Cortex of kidney (tissue), 1 donor: ENCODE results near the gene NPR2.

Source experiments
- DNase-seq: peaks from one replicate; lab custom pipeline; 2025; lab: John Stamatoyannopoulos, UW

NPR2 gene

DNA sequence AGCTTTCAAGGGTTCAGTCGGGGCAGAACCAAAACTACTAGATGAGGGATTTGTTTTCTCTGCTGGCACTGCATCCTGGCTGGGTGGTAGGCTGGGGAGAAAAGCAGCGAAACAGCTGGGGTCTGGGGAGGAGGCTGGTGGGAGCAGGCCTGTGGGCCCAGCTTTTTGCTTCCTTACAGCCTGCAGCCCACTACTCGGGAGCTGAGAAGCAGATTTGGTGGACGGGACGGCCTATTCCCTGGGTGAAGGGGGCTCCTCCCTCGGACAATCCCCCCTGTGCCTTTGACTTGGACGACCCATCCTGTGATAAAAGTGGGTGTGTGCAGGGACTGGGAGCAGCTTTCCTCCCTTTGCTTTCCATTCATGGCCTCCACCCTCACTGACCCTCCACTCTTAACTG, 9.1 kb downstream of the NPR2 start:
- DNase-seq: no peak

DNA sequence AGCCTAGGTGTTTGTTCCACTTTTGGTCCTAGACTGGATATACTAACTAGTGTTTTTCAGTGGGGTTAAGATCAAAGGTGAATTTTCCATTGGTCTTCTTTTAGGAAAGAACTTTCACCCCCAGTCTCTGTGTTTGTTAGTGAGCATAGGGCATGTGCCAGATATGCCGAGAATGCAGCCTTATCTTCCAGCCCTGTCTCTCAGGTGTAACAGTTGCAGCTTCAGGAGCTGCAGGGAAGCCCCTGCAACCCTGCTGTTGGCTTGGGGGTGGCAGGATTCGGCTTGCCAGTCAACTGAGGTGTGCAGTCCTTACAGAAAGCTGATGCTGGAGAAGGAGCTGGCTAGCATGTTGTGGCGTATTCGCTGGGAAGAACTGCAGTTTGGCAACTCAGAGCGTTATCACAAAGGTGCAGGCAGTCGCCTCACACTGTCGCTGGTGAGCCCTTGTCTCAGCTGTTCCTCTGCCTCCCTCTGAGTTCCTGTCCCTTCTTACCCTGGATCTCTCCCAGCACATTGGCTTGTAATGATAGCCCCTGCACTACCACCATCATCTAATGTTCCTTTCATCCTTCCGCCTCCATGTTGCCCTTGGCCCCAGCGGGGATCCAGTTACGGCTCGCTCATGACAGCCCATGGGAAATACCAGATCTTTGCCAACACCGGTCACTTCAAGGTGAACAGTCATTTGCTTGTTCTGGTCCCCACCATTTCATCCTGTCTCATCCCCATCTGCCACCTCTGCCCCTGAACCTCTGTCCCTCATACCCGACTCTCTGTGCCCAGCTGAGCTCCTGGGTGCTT, 10.1 kb downstream of the NPR2 start:
- DNase-seq: no peak

DNA sequence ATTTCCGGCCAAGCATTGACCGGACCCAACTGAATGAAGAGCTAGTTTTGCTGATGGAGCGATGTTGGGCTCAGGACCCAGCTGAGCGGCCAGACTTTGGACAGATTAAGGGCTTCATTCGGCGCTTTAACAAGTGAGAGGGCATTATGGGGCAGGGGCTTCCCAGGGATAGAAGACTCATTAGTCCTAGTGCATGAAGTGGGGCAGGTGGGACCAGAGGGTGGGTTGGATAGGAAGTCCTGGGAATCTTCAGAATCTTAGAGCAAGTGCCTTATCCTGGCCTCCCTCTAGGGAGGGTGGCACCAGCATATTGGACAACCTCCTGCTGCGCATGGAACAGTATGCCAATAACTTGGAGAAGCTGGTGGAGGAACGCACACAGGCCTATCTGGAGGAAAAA, 14.7 kb downstream of the NPR2 start:
- DNase-seq: no peak

DNA sequence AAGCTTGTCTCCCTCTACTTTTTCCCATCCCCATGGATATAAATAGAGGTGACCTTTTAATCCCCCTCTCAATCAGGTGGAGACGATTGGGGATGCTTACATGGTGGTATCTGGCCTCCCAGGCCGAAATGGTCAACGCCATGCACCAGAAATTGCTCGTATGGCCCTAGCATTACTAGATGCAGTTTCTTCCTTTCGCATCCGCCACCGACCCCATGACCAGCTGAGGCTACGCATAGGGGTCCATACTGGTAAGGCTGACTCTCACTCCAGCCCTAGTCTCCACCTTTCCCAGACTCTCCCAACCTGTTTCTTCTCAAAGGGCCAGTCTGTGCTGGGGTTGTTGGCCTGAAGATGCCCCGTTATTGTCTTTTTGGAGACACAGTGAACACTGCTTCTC, 17.0 kb downstream of the NPR2 start:
- DNase-seq: no peak

DNA sequence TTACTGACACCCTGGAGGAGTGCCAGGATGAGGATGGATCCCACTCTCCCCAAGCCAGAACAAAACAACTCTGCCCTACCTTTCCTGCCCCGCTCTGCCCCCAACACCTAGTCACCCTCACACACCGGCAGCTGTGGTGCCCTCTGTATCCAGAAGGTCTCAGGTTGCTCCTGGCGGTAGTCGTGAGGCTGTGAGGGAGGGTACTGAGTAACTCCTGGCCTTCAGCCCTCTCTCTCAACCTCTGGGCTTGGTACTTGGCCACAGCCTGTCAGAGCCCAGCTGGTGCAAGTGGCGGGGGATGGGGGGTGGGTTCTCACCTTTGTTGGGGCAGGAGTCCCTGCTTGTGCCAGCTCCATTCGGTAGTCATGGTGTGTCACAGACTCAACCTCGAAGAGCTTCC, 18.7 kb downstream of the NPR2 start:
- no peak for DNase-seq

DNA sequence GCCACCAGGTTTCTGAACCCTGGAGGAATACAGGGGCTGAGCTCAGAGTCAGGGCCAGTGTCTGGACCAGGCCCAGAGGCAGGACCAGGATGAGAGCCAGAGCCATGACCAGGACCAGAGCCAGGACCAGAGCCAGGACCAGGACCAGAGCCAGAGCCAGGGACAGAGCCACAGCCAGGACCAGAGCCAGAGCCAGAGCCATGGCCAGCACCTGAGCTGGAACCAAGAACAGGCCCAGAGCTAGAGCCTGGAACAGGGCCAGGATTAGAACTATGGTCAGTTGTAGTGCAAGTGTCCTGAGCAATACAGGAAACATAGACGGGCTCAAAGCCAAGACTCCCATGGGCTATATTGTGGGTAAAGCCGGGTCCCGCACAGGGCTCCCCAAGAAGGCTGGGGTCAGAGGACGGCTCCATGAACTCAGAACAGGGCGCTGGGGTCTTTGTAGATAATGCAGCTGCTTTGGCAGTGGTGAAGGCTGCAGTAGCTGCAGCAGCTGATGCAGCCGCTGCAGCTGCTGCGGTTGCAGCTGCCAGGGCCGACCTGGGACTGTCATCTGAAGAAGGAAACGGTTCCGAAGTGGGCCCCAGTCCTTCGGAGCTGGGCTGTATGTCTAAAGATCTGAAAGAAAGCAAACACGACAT, 20.1 kb downstream of the NPR2 start:
- DNase-seq: no peak

DNA sequence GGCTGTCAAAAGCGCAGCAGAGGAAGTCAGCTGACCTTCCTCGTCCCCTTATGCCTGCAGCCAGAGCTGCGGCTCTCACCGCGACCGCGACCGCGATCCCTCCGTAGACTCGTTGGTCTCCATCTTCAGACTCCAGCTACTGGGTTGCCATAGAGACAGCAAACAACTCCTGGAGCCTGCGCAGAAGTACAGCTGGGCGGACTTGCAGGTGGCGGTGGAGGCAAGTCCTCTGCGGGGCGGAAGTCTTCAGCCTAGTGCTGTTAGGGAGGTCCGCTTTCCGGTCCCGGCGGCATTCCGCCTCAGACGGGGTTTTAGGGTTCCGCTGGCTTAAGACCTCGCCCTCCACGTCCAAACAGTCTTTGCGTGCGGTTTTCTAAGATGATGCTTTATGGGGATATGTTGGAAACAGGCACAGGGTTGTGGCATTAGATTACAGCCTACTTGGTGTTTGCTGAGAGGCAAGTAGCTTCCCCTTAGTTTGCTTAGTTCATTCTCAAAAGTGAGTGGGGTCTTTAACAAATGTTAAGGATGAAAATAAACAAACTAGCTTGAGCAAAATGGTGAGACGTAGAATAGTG, 20.7 kb downstream of the NPR2 start, which contains the start of gene SPAG8:
Gene SPAG8 (minus strand): TSS at position 238 of the 578 bp plus-strand sequence. CDS start 115 bp downstream, at position 123.
- DNase-seq: no peak

DNA sequence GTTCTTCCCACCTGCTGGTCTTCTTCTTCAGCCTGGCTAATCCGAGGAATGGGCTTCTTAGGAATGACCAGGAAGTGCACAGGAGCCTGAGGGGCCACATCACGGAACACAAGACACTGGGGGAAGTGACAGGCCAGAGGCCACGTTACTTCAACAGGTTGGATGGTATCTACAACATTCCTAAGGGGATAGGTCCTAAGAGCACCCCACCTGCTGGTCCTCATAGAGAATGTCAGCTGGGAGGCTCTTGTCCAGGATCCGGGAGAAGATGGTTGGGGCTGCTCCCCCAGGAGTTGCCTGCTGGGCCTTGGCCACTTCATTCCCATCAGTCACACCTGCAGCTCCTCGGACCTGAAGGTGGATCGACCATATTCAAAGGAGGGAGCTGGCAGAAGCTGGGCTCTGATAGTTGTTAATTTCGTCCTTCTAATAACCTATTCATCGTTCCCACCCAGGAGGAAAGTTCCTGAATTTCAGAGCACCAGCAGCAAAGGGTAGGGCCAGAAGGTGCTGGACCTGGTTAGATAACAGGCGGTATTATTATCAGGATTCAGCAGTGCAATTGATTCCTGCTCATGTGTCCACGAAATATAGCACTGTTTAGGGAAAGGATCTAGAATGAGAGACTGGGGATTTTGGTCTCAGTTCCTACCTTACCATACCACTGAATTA, 22.2 kb downstream of the NPR2 start:
- no peak for DNase-seq

DNA sequence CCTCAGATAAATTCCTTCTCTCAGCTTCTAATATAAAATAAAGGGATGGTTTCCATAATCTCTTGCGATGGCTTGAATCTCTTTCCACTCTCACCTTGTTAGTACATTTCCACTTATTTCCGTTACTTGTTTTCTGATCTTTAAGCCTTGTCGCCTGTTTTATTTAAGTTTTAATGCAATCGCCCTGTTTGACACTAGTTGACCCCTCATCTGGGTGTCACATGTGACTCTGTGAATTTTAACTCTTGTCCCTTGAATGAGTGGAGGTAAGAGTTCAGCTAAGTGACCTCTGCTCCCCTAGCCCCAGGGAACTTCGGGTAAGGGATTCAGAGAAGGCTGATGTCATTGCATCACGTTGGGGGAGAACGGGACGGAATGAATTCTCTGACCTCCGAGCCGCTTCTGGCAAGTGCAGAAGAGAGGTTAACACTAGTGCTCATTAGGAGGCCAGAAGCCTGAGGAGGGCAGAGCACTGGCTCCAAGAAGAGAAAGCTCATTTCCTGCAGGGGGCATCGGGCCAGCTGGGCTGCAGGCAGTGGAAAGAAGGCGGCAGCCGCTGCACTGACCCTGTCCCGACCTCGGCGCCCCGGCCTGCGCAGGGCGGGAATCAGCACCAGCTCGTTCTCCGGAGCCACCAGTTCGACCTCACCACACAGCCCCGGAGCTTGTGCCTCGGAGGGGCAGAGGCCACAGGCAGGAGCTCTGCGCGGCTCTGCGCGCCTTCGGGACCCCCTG, 22.9 kb downstream of the NPR2 start:
- DNase-seq: no peak

DNA sequence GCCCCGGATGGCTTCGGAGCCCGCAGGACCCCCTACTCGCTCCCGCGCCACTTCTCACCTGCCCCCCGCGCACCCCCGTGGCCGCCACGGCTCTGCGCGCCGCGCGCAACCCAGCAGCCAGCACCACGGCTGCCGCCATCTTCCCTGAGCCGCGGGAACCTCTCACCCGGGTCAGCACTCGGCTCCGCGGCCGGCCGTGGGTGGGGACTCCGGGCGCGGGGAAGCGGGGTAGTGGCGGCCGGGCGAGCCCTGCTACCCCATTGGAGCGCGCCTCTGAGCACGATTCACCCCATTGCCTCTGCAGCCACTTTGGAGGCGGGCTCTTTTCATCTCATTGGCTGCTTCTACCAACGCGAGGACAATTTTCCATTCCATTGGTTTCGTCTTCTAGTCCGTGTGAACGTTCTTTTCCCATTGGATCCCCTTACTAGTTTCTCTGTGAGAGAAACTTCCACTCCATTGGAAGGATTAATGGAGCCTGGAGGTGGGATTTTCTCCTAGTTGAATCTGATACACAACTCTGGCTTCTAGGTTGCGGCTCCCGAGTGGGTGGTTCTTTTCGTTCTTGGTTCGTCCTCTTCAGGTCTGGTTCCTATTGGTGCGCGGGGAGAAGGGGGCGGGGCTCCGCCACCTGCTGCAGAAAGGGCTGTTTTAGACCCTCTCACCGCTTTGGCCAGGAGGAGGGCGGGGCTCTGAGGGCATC, 23.6 kb downstream of the NPR2 start, which contains the start of gene HINT2:
Gene HINT2 (minus strand): TSS at position 202 of the 703 bp plus-strand sequence. CDS start 63 bp downstream, at position 139.
- DNase-seq: peak; percentile 61

DNA sequence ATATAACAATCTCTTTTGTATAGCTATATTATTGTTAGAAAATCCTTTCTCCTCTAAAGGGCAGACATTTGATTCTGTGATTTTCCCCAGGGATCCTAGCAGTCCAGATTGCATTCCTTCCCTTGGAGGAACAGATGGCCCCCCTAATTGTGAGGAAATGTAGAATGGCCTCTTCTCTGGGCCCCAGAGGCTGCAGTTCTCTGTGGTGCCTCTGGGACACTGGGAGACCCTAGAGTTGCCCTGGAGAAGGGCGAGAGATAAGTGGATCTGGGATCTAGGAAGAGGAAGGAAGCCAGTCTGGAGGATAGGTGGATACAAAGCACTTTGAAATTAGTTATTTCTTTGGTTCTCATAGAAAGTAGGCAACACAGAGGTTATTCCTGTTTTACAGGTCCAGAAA, 25.3 kb downstream of the NPR2 start:
- DNase-seq: no peak

DNA sequence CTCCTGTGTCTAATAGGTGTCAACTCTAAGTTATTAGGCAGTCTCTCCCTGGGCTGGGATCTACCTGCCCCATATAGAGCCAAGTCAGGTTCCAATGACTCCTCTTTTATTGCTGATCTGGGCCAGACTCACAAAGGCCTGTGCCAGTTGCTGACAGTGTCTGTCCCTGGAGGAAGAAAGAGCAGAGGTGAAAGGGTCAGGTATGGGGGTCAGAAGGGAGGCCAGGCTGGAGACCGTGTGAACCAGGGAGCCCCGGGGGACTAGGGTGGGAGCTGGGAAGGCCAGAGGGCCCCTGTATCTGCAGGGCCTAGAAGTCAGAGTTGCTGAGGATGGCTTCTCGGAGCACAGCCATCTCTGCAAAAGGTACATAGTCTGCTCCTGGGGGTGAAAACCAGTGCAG, 26.9 kb downstream of the NPR2 start:
- DNase-seq: no peak

DNA sequence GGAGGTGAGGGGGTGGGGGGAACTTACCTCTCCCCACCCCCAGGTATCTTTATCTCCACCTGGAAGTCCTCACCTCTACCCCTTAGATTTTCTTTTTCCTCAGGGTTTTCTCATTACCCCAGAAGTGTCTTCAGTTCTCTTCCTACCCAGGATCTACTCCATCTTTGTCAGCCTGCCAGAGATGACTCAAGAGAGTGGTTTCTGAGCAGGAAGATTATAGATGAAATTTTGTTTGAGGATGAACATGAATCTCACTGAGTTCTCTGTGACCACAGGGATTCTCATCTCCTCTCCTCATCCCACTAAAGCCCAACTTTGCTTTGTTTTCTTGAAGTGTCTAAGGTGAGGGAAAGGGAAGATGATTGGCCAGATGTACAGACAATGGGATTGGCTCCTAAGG, 28.7 kb downstream of the NPR2 start:
- no peak for DNase-seq

DNA sequence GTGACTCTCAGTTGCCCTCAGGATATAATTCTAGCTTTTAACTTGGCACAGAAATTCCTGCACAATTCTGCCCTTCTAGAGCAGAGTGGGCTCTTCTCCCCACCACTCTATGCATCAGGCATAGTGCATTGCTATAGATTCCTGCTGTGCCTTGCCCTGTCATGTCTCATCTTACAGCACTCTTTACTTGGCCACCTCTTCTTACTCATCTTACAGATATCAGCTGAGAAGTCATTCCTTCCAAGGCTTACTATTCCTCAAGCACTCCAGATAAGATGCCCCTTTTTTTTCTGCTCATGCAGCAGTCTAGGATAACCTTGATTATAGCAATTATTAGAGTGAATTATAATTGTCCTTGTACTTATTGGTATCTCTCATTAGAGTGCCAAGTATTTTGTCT, 31.5 kb downstream of the NPR2 start:
- no peak for DNase-seq

DNA sequence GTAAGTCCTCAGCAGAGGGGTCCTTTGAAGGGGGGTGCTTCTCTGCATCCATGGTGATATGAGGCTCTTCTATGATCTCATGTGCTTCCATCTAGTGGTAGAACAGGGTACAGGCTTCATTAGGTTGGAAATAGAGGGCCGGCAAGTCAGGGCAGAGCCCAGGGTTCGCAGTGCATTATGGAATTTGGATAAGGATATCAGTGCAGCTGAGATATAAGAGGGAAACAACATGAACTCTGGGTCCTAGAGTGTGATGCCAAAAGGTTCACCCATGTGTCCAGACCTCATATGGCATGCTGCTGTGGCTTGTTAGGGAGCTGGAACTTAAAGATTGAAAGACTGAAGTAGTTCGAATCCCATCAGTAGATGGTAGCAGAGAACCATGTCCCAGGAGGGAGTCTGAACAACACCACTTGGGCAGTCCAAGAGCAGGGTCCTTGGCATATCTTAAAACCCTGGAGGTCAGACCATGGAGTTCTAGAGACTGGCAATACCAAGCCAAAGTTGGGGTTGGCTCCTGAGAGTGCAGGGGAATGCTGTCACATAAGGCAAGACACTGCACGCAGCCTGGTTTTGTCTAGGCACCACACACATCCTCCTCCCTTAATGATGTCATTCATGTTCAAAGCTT, 34.8 kb downstream of the NPR2 start:
- no peak for DNase-seq

DNA sequence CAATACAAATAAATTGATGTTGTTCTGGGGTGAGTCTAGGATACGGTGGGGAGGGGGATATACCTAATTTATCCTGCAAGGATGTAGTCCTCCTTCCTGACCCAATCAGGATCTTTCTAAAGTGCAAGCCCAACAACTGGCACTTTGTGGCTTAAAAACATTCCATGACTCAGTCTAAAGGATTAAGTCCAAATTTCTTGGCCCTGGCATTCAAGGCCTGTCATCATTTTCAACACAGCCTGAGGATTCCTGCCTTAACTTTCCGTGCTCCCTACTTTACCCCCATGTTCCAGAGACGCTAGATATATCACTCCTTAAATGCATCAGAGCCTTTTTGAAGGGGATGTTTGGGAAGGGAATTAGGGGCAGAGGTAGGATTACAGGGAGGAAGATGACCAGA, 36.1 kb downstream of the NPR2 start:
- DNase-seq: no peak

DNA sequence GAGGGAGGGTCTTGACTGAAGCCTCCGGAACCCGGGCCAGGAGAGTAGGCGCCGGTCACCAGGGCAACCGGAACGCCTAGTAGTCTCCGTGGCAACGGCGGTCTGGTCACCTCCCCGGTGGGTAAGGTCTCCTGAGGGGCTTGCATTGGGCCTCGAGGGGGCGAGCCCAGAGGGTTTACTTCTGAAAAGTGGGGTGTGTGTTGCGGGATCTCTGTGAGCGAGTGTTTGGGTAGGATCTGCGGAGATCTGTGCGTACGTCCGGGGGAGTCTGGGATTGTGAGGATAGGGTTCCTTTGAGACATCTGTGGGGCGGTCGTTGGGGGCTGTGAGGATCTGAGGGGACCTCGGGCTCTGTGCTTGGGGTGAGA, 37.3 kb downstream of the NPR2 start, which contains the start of gene FAM221B:
Gene FAM221B (minus strand): TSS at position 17 of the 368 bp plus-strand sequence. CDS start 2,571 bp downstream, outside the sequence.
- DNase-seq: no peak

DNA sequence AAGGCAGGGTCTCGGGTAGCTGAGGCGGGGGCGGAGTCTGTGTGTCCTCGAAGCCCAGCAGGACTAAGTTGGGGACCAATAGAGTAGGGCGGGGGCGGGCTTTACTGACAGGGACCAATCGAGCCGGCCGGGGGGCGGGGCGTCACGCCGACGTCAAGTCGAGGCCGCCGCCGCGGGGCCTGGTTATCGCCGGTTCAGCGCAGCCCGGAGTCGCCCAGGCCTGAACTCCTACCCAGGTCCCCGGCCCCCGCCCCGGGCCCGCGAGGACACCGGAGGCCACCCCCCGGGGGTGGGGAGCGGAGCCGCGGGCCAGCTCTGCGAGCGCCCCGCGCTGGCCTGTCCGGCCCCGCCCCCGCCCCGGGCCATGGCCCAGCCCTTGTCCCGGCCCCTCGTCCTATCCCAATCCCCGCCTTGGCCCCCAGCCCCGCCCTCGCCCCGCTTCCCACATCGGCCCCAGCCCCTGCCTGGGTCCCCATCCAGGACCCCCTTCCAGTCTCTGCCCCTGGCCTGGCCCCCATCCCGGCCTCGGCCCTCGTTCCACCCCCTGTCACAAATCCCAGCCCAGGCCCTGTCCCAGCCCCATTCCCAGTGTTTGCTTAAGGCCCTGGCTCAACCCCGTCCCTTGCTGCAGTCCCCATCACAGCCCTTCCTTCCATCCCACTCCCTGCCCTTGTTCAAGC, 37.8 kb downstream of the NPR2 start, which contains the start of gene TMEM8B:
Gene TMEM8B (plus strand): TSS at position 145 of the 680 bp plus-strand sequence. CDS start 220 bp downstream, at position 365.
- DNase-seq: no peak

DNA sequence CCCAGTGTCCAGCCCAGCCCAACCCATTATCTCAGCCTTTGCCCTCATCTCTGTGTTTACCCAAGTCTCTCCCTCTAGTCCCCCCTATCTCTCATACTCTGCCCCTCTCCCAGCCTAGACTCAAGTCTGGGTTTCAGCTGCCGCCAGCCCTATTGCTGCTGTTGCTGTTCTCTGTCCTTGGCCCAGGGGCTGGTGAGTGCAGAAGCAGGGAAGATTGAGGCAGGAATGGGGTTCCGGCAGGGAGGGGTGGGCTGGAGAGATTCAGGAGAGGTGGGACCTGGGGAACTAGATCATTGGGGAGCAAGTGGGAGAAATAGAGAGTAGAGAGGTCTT, 38.3 kb downstream of the NPR2 start:
- DNase-seq: no peak

DNA sequence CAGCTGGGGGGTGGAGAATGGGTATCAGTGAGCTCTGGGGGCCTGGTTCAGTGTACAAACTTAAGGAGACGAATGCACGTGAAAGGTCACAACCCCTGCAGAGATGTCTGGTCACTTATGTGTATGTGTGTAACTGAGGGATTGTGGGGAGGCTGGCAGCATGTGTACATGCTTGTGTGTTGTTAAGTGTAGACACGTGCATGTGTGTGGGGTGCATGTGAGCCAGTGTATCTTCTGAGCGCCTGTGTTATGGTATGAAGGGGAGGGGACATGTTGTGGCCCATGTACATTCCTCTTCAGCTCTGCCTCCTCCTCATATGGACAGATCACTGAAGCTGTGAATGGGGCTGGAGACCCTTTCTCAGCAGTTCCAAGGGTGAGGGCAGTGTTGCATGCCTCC, 39.6 kb downstream of the NPR2 start:
- DNase-seq: no peak
